ENCODE data around the gene PPP4R3B. TPM values are rescaled to one million over a fixed set of nuclear protein-coding genes. Genes with fewer than 3 reads are reported as not detected.
A peak's percentile ranks its signal among the peaks of the same experiment; 100 is the strongest.

PPP4R3B gene
- total RNA-seq, 4 donors from 2014 or later, result 58.6 to 87.0 (median 69.5) TPM

DNA sequence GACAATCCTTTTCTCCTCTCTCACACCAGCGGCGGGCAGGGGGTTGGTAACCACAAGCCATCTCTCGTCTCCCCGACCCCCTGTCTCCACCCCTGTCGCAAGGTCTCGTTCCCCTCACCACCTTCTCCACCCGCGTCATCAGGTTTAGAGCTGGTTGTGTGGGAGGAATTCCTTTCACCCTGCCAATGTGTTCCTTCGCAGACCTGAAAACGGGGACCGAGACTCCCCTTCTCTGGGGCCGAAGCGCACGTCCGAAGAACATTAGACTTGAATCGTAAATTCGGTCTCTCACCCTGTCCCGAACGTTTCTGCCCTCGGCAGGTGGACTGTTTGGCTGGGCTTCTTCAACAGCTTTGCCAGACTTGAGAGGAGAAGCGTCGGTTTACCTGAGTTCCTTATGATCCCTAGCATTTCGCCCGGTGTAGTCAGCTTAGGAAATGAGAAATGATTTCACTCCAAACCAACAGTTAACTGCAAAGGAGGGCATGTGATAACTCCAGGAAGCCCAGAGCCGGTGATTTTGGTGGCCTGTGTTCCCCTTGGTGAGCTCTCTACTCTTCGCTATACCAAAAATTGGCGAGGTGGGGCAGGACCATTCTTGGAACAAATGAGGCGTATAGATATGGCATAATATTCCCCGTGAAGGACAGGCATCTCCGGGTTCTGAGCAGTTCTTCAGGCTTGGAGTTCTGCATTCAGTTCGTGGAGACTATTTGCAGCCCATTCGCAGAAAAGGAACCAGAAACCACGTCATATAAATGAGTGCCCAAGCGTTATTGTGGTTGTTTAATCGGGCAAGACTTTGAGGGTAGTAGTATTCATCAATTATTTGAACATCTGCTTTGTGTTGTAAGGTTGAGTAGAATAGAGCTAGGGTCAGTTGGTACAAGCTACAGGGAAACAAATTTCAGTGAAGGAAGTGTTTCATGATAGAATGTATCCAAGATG, 97.2 kb downstream of the PPP4R3B start:
- peak overlapping the region; percentile 70 to 81 (median 80) for H3K4me3 ChIP-seq
- DNase-seq, result peak; percentile 32 to 55 (median 55)
- H3K27ac ChIP-seq, result peak overlapping the region; percentile 68 to 87 (median 85)
- H3K36me3 ChIP-seq, result peaks cover 0 to 2% (median 0%) of the 10 kb centered on the region in 3 donors
- no peaks in the 10 kb centered on the region for H3K4me1 ChIP-seq
- H3K9me3 ChIP-seq, result no peaks in the 10 kb centered on the region
- TF ChIP-seq POLR2A (IDR thresholded peaks at IDR 0.05), result no peak
- TF ChIP-seq CTCF (IDR thresholded peaks at IDR 0.05), result no peak
- no peaks in the 10 kb centered on the region for H3K27me3 ChIP-seq

- H3K36me3 ChIP-seq, result no peaks in the 10 kb centered on the region
- H3K27me3 ChIP-seq, result no peaks in the 10 kb centered on the region
- H3K9me3 ChIP-seq, result no peaks in the 10 kb centered on the region
- H3K4me3 ChIP-seq, result peak overlapping the region; percentile 70 to 81 (median 80)
- TF ChIP-seq POLR2A (IDR thresholded peaks at IDR 0.05) (no peak), CTCF (IDR thresholded peaks at IDR 0.05) (no peak)
- DNase-seq, result peak in 1 of 3 donors; percentile 24
- peak overlapping the region; percentile 85 to 87 (median 85) for H3K27ac ChIP-seq
- H3K4me1 ChIP-seq, result no peaks in the 10 kb centered on the region
Observed at GRCh38 chr2:55518841-55519165, 98.6 kb downstream of the PPP4R3B start.

DNA sequence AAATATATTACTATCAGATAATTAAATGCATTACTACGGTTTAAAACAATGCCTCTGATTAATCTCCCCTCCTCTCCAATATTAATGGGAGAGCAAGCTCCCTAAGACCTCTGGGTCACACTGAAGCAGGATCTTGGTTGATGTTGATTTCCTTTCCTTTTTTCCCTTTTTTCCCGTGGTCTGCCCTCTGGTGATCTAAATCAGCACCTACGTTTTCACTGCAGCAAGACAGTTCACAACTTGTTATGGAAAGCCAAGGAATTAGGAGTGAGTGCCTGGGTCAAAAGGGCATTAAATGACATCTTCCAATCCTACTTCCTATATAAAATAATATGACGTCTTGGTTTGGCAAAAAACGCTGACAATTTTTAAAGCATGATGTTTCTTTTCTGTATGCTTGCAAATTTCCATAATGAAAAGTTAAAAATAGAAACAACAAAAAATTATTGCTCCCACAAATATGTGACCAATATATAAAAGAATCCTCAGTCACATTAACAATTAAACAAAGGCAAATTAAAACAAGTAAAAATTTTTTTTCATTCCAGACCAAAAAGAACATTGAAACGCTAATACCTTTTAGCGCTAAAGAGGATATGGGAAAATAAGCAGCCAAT, 105.8 kb downstream of the PPP4R3B start:
- Histone ChIP-seq H3K9me3 (no peaks in the 10 kb centered on the region), H3K4me3 (no peak overlapping the region), H3K36me3 (no peaks in the 10 kb centered on the region), H3K4me1 (no peaks in the 10 kb centered on the region), H3K27ac (no peak overlapping the region), H3K27me3 (no peaks in the 10 kb centered on the region)
- no peak for DNase-seq
- TF ChIP-seq POLR2A (IDR thresholded peaks at IDR 0.05), result no peak
- TF ChIP-seq CTCF (IDR thresholded peaks at IDR 0.05), result peak in 1 of 6 experiments; percentile 25

DNA sequence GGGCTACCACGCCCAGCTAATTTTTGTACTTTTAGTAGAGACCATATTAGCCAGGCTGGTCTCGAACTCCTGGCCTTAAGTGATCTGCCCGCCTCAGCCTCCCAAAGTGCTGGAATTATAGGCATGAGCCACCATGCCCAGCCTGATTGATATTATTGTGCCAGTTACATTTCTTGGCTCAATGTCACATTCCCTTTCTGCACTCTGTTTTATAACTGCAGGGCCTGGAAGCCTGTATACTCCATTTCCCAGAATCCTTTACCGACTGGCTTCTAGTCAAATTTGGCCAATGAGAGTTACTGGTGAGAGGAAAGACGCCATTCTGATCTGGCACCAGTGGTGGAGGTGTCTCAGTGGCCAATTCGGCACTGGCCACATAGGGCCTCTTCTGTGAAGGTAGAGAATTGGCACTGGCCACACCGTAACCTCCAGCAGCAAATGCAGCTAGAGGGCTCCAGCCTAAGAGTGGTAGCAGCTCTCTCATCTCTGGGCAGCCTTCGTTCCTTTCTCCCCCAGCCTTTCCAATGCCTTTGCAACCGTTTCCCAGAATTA, 114.8 kb downstream of the PPP4R3B start:
- no peak overlapping the region for H3K27ac ChIP-seq
- no peak for TF ChIP-seq POLR2A (IDR thresholded peaks at IDR 0.05)
- TF ChIP-seq CTCF (IDR thresholded peaks at IDR 0.05), result no peak
- no peak overlapping the region for H3K4me3 ChIP-seq
- H3K9me3 ChIP-seq, result no peaks in the 10 kb centered on the region
- no peak for DNase-seq
- H3K27me3 ChIP-seq, result no peaks in the 10 kb centered on the region
- no peaks in the 10 kb centered on the region for H3K36me3 ChIP-seq
- H3K4me1 ChIP-seq, result no peaks in the 10 kb centered on the region

DNA sequence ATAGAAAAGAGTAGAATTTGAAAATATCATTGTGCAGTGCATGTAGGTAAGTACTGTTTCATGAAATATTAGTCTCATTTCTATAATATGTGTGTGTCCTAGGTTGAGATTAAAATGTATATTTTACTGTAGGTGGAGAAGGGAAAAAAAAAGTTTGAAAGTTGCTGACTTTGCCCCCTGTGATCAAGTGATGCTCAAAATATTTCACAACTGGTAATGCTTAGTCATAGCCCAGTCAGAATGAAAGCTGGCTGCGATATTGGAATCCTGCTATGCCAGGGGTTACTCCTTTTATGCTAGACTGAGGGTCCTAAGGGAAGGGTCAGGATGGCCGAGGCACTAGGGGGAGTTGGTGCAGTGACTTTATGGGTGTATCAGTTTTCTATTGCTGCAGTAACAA, 117.4 kb downstream of the PPP4R3B start:
- no peaks in the 10 kb centered on the region for H3K4me1 ChIP-seq
- H3K27me3 ChIP-seq, result no peaks in the 10 kb centered on the region
- H3K9me3 ChIP-seq, result no peaks in the 10 kb centered on the region
- TF ChIP-seq CTCF (IDR thresholded peaks at IDR 0.05), result no peak
- no peak for TF ChIP-seq POLR2A (IDR thresholded peaks at IDR 0.05)
- no peaks in the 10 kb centered on the region for H3K36me3 ChIP-seq
- no peak for DNase-seq
- no peak overlapping the region for H3K4me3 ChIP-seq
- H3K27ac ChIP-seq, result no peak overlapping the region
